Type B pancreatic cell (in vitro differentiated cells): ENCODE data around the gene KLHL35. TPM values are rescaled to one million over a fixed set of nuclear protein-coding genes. Genes with fewer than 3 reads are reported as not detected.
A peak's percentile ranks its signal among the peaks of the same experiment; 100 is the strongest.

Experiments
- DNase-seq: peaks from one replicate; pipeline ENCODE4 v3.0.0; 2021; ENCODE audit warnings: mixed read lengths; ENCODE audit not compliant: unreplicated experiment; ENCODE audit errors: extremely low spot score
- H3K27ac Mint-ChIP-seq: 2 replicates; pipeline ENCODE4 v1.8.0; 2021; ENCODE audit warnings: mild to moderate bottlenecking, mixed read lengths
- H3K27me3 Mint-ChIP-seq: 2 replicates; pipeline ENCODE4 v1.8.0; 2021; ENCODE audit warnings: mixed read lengths
- H3K36me3 Mint-ChIP-seq: 2 replicates; pipeline ENCODE4 v1.8.0; 2021; ENCODE audit warnings: mixed read lengths
- H3K4me1 Mint-ChIP-seq: one replicate; pipeline ENCODE4 v1.8.0; 2021; ENCODE audit warnings: mixed read lengths; ENCODE audit not compliant: unreplicated experiment
- H3K4me3 Mint-ChIP-seq: 2 replicates; pipeline ENCODE4 v1.8.0; 2021; ENCODE audit warnings: mild to moderate bottlenecking, mixed read lengths
- H3K9me3 Mint-ChIP-seq: 2 replicates; pipeline ENCODE4 v1.8.0; 2021; ENCODE audit warnings: mixed read lengths
- total RNA-seq: library from RNA; stranded (reverse); gene quantifications from 2 replicates; pipeline ENCODE4 v1.2.1, GENCODE V29; 2021; ENCODE audit warnings: low replicate concordance
- TF ChIP-seq, protein P1 (sequence below): fragments of 200-600 bp; sonication (generic); conservative IDR thresholded peaks from 2 replicates; pipeline ENCODE4 v1.5.0; 2021; ENCODE audit warnings: antibody characterized with exemption, mild to moderate bottlenecking

Gene KLHL35
- total RNA-seq, 1 donor from 2014 or later: 1.6 TPM

DNA sequence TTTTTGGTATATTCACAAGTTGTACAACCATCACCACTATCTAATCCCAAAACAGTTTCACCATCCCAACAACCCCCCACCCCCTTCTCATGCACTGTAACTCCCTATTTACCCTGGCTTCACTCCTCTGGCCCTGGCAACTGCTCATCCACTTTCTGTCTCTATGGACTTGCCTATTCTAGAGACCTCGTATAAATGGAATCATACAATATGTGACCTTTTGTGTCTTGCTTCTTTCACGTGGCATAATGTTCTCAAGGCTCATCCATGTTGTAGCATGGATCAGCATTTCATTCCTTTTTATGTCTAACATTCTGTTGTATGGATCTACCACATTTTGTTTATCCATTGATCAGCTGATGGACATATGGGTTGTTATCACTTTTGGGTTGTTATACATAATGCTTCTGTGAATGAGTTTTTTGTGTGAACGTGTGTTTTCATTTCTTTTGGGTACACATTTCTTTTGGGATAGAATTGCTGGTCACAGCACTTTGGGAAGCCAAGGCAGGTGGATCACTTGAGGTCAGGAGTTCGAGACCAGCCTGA, 46.7 kb upstream of the KLHL35 start:
- H3K4me1 Mint-ChIP-seq: peaks cover 23% of the 10 kb centered on the region
- no peaks in the 10 kb centered on the region for H3K27me3 Mint-ChIP-seq
- no peak for DNase-seq
- no peak overlapping the region for H3K27ac Mint-ChIP-seq
- H3K4me3 Mint-ChIP-seq: no peak overlapping the region
- no peaks in the 10 kb centered on the region for H3K36me3 Mint-ChIP-seq
- TF ChIP-seq, protein P1, sequence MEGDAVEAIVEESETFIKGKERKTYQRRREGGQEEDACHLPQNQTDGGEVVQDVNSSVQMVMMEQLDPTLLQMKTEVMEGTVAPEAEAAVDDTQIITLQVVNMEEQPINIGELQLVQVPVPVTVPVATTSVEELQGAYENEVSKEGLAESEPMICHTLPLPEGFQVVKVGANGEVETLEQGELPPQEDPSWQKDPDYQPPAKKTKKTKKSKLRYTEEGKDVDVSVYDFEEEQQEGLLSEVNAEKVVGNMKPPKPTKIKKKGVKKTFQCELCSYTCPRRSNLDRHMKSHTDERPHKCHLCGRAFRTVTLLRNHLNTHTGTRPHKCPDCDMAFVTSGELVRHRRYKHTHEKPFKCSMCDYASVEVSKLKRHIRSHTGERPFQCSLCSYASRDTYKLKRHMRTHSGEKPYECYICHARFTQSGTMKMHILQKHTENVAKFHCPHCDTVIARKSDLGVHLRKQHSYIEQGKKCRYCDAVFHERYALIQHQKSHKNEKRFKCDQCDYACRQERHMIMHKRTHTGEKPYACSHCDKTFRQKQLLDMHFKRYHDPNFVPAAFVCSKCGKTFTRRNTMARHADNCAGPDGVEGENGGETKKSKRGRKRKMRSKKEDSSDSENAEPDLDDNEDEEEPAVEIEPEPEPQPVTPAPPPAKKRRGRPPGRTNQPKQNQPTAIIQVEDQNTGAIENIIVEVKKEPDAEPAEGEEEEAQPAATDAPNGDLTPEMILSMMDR: no peak
- H3K9me3 Mint-ChIP-seq: no peaks in the 10 kb centered on the region

DNA sequence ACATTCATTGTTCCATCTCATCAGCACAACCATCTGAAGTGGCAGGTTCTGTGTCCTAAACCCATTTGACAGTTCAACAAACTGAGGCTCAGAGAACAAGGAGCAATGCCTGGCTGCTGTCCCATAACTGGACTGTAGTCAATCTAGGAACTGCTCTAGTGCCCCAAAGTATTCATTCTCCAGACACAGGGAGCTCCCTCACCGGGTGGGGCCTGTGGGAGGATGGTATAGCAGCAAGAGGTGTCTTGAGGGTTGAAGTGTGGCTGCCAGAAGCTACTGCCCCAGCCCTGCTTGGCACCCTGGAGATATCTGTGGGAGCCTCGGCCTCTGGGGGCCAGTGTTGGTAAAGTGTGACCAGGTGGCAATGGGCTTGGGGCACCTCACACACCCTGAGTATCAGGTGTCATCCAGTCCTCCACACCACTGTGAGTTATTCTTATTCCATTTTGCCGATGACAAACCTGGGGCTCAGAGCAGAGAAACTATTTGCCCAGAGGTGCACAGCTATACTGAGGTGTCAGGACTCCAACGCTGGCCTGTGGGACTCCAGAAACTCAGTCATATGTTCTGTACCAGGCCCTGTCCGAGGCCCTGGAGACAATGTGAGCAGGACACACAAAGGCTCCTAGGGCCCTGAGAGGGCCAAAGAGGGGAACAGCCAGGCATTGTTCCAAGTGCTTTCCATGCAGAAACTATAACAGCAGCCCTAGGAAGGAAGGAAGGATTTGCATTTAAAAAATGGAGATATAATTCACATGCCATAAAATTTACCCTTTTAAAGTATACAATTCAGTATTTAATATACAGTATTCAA, 46.0 kb upstream of the KLHL35 start:
- Mint-ChIP-seq H3K9me3 (no peaks in the 10 kb centered on the region), H3K27ac (no peak overlapping the region), H3K4me1 (peaks cover 29% of the 10 kb centered on the region), H3K27me3 (no peaks in the 10 kb centered on the region), H3K36me3 (no peaks in the 10 kb centered on the region), H3K4me3 (no peak overlapping the region)
- DNase-seq: no peak
- TF ChIP-seq, protein P1: no peak

DNA sequence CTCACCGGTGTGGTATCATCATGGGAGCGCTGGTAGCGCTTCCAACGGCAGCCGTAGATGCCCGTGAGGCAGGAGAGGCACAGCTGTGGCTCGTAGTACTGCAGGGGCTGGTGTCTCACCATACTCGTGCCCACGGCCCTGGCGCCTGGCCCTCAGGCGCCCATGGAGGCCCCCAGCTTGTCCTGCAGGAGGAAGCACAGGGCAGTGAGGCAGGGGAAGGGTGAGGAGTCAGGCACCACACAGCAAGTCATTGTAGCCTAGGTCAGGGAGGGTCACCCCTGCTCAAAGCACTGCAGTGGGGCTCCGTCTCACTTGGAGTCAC, 44.6 kb upstream of the KLHL35 start:
- H3K9me3 Mint-ChIP-seq: no peaks in the 10 kb centered on the region
- TF ChIP-seq, protein P1: no peak
- peaks cover 39% of the 10 kb centered on the region for H3K4me1 Mint-ChIP-seq
- DNase-seq: peak; percentile 64
- H3K27ac Mint-ChIP-seq: no peak overlapping the region
- H3K27me3 Mint-ChIP-seq: no peaks in the 10 kb centered on the region
- H3K4me3 Mint-ChIP-seq: no peak overlapping the region
- no peaks in the 10 kb centered on the region for H3K36me3 Mint-ChIP-seq

DNA sequence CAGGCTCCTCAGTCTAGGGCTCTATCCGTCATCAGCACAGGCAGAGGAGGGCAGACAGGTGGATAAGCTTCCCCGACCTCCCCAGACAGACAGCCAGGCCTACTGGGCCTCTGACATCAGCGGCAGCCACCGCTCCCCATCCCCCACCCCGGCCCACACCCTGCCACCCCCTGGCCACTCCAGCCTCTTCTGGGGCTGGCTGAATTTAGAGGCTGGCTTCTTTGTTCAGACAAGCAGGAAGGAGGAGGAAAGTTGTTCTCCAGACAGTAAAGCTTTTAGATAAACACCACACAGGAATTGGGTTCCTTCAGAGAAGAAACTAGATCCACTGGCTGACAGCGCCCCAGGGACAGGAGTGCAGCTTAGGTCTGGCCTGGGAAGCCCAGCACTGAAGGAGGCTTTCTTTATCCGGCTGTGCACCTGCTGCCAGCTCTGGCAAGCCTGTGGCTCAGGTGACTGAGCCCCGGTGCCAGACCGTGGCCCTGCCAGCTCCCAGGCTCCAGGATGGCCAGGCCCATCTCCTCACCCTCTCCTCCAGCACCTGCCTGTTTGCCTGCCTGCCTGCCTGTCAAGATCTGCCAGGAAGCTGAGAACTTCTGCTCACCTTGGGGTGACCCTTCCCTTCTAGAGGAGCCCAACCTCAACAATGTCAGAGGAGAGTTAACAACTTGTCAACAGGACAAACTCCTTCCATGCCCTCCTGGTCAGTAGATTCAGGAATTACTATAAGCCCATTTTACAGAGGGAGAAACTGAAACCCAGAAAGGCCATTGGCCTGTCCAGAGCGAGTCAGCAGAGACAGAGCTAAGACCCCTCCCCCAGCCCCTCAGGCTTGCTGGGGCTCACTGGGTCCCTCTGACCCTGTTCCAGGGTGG, 44.0 kb upstream of the KLHL35 start:
- H3K27ac Mint-ChIP-seq: no peak overlapping the region

More for the DNA sequence above, 44.0 kb upstream of the KLHL35 start:
- TF ChIP-seq, protein P1: no peak
- Mint-ChIP-seq H3K36me3 (no peaks in the 10 kb centered on the region), H3K4me3 (no peak overlapping the region), H3K9me3 (no peaks in the 10 kb centered on the region), H3K27me3 (no peaks in the 10 kb centered on the region), H3K4me1 (peaks cover 42% of the 10 kb centered on the region)
- DNase-seq: no peak
